Vagina (tissue), 2 donors: ENCODE results near the gene MCRS1.

Experiments
- POLR2A ChIP-seq, 2 donors: fragments of 450-650 bp; IDR thresholded peaks; one replicate each; pipeline ENCODE4 v1.6.1; 2017; ENCODE audit warnings: antibody characterized with exemption in 2 of 2, mild to moderate bottlenecking in 2 of 2, moderate library complexity in 2 of 2
- TF ChIP-seq, protein P1 (sequence below), 3 experiments: fragments of 450-650 bp in 2 of 3; fragments of 200-600 bp in 1 of 3; sonication (generic) in 1 of 3; IDR thresholded peaks; one replicate each; pipeline ENCODE4 v1.5.1; 2017 to 2019; ENCODE audit warnings: antibody characterized with exemption in 3 of 3, mild to moderate bottlenecking in 2 of 3, moderate library complexity in 2 of 3

DNA sequence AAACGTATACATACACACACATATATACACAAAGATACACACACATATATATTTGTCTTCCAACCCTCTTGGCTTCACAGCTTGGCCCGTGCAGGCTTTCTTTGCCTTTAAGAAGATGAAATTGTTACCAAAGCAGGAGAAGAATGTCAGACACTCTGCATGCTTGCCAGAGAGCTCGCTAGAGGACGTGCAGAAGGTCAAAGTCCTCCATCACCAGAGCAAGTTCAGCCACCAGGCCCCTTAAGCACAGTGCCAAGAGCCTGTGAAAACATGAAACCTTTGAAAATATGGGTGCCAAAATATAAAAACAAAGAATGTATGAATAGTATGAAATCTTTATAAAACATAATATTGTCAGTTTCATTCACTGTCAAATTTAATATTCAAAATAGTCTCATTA is 14.9 kb upstream of the MCRS1 start:
- TF ChIP-seq POLR2A (IDR thresholded peaks at IDR 0.05): no peak
- TF ChIP-seq, protein P1, sequence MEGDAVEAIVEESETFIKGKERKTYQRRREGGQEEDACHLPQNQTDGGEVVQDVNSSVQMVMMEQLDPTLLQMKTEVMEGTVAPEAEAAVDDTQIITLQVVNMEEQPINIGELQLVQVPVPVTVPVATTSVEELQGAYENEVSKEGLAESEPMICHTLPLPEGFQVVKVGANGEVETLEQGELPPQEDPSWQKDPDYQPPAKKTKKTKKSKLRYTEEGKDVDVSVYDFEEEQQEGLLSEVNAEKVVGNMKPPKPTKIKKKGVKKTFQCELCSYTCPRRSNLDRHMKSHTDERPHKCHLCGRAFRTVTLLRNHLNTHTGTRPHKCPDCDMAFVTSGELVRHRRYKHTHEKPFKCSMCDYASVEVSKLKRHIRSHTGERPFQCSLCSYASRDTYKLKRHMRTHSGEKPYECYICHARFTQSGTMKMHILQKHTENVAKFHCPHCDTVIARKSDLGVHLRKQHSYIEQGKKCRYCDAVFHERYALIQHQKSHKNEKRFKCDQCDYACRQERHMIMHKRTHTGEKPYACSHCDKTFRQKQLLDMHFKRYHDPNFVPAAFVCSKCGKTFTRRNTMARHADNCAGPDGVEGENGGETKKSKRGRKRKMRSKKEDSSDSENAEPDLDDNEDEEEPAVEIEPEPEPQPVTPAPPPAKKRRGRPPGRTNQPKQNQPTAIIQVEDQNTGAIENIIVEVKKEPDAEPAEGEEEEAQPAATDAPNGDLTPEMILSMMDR (IDR thresholded peaks at IDR 0.05): no peak
